NOMO-1 treated with dmso at 0.1 percent for 144 hours (cell line): ENCODE results near the gene METTL23.
"Not testable (repeated sequence)": the region's sequence is repeated elsewhere in the genome, so short reads cannot be mapped to it uniquely, and the experiment has no call there.

Experiments used
- DNase-seq: peaks from one replicate; lab custom pipeline; 2025; ENCODE audit not compliant: unreplicated experiment; lab: John Stamatoyannopoulos, UW

Gene METTL23

DNA sequence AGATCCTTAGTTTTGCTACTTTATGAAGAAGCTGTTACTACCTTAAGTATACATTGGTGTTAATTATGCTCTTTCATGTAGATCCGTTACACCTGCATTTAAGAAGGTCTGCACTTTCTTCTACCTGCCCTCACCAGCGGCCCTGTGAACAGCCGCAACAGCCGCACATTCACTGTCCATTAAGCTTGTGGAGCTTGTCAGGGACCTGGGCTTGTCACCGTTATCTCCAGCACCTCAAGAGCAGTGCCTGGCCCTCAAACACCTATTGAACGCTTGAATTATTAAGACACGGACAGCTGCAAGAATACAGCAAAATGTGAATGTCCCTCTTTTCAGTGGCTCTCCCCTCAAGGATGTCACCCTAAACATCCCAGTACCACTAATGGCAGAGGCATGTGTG, 12.9 kb upstream of the METTL23 start:
- DNase-seq, result no peak

GRCh38 chr17:76714336-76714735, 12.3 kb upstream of the METTL23 start:
- no peak for DNase-seq

GRCh38 chr17:76714822-76715495, 11.7 kb upstream of the METTL23 start:
- DNase-seq, result no peak

GRCh38 chr17:76715496-76715830, 11.2 kb upstream of the METTL23 start:
- no peak for DNase-seq

GRCh38 chr17:76716146-76716838, 10.3 kb upstream of the METTL23 start:
- DNase-seq, result peak; percentile 96

DNA sequence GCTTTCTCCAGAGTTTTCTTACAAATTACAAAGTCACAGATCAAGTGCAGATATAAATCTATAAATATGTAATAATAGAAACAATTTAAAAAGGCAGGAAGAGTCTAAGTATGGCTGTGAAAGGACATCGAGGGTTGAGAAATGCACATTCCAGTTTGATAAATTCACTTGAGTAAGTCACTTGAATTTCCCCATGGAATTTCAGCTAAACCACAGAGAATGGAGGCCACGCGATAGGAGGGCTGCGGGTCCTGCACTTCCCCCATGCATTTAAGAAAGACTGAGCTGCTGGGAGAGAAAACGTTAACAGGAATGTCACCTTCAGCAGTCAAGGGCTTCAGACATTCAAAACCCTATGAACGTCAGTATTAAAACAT, 9.8 kb upstream of the METTL23 start:
- DNase-seq, result no peak

- no peak for DNase-seq
These were observed 8.1 kb upstream of the METTL23 start for GRCh38 chr17:76718516-76718915.

GRCh38 chr17:76720211-76720610, 6.4 kb upstream of the METTL23 start:
- DNase-seq, result no peak

GRCh38 chr17:76720941-76721340, 5.7 kb upstream of the METTL23 start:
- DNase-seq, result no peak

DNA sequence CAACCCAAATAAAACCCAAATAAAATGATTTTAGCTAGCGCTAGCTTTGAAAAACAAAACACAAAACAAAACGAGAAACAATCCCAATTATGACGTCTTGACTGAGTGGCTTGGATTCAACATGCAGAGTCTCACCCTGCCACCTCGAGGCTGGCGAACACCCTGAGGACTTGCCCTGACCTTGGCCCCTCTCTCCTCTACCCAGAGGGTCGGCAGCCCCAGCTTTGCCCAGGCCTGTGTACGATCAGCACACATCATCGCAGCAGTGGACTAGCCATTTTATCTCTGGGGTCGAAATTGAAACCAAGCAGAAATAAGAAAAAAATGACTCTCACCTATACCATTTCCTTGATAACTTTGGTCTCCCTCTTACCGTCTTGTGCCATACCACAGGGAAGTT, 5.2 kb upstream of the METTL23 start:
- DNase-seq, result no peak

- no peak for DNase-seq
These were observed 4.4 kb upstream of the METTL23 start for GRCh38 chr17:76722279-76722678.

DNA sequence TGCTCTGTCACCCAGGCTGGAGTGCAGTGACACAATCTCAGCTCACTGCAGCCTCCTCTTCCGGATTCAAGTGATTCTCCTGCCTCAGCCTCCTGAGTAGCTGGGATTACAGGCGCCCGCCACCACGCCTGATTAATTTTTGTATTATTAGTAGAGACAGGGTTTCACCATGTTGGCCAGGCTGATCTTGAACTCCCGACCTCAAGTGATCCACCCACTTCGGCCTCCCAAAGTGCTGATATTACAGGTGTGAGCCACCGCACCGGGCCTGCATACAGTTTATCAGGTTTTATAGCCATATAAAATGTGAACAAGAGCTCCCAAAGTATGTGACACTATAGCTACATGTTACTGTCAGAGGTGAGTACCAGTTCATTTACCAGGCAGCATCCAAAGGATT, 3.7 kb upstream of the METTL23 start:
- DNase-seq, result not testable (repeated sequence)

- no peak for DNase-seq
These were observed 2.8 kb upstream of the METTL23 start for GRCh38 chr17:76723812-76724211.

- peak; percentile 40 for DNase-seq
These were observed 934 bp upstream of the METTL23 start for GRCh38 chr17:76725580-76726230.

GRCh38 chr17:76726231-76726775, 336 bp upstream of the METTL23 start, which contains the start of gene JMJD6:
Gene JMJD6 (minus strand): TSS chr17:76726606. CDS start chr17:76726475, 131 bp downstream.
- peak; percentile 97 for DNase-seq

- DNase-seq, result no peak
These were observed 1.3 kb downstream of the METTL23 start for GRCh38 chr17:76727745-76728456.

- not testable (repeated sequence) for DNase-seq
These were observed 5.4 kb downstream of the METTL23 start for GRCh38 chr17:76731800-76732733.

DNA sequence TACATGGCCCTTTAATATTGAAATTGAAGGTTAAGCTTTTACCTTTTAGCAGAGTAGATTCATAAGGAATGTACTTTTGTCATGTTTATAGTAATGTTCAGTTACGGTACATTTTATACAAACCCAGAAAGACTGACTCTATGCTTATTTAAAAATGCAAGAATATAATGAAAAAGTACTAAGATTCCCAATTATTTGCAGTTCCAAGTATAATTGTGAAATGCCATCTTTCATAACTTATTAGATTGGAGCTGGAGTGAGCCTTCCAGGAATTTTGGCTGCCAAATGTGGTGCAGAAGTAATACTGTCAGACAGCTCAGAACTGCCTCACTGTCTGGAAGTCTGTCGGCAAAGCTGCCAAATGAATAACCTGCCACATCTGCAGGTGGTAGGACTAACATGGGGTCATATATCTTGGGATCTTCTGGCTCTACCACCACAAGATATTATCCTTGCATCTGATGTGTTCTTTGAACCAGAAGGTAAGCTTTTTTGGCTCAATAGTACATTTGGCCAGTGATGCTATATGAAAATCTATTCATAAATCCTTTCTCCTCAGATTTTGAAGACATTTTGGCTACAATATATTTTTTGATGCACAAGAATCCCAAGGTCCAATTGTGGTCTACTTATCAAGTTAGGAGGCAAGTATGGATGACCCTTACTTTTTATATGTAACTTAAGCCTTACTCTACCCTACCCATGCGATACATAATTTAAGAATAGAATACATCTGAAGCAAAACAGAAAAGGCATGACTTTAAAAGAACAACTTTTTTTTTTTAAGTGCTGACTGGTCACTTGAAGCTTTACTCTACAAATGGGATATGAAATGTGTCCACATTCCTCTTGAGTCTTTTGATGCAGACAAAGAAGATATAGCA, 6.3 kb downstream of the METTL23 start:
- DNase-seq, result no peak

- no peak for DNase-seq
These were observed 6.9 kb downstream of the METTL23 start for GRCh38 chr17:76733618-76733957.
